ENCODE measurements around the gene APRT.

GRCh38 chr16:88809068-88809675 is 2.6 kb downstream of the APRT start:
- TF ChIP-seq CTCF (IDR thresholded peaks at IDR 0.05; ENCODE audit: low read depth, low read length, poor library complexity, severe bottlenecking) = no peak
- no peak for TF ChIP-seq EZH2phosphoT487 (IDR thresholded peaks at IDR 0.05; ENCODE audit: borderline replicate concordance, low read length)

Data from DOHH2 (cell line).